GM21723 (cell line): ENCODE results near the gene MUC6.
A peak's percentile ranks its signal among the peaks of the same experiment; 100 is the strongest.

Experiments
- ATAC-seq: cut with Tn5 transposase; IDR thresholded peaks from one replicate; pipeline ENCODE4 v1.9.1; 2021; ENCODE audit warnings: mild to moderate bottlenecking, moderate library complexity; ENCODE audit not compliant: unreplicated experiment

MUC6 gene

DNA sequence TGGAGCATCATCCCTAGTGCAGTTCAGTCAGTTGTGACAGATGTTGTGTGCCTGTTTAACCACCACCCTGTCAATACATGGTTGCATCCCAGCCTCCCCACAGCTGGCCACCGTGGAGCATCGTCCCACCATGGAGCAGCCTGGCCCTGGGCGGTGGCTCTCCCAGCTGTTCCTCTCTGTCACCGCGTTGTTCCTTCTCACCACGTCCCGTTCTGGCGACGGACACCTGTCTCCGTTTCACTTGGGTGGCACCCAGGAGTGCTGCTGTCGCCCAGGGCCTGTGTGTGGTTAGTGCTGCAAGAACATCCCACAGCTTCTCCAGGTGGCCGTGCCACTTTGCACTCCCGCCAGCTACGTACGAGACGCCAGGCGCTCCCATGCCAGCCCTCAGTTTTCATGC, 26.5 kb downstream of the MUC6 start:
- ATAC-seq, result no peak

DNA sequence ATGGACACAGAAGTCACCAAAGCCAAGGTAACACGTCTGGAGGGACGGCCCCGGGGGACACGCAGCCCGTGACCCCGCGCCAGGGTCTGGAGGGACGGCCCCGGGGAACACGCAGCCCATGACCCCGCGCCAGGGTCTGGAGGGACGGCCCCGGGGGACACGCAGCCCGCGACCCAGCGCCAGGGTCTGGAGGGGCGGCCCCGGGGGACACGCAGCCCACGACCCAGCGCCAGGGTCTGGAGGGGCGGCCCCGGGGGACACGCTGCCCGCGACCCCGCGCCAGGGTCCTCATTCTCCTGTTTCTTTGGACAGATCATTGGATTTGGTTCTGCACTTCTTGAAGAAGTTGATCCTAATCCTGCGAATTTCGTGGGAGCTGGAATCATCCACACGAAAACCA, 27.1 kb downstream of the MUC6 start:
- no peak for ATAC-seq

DNA sequence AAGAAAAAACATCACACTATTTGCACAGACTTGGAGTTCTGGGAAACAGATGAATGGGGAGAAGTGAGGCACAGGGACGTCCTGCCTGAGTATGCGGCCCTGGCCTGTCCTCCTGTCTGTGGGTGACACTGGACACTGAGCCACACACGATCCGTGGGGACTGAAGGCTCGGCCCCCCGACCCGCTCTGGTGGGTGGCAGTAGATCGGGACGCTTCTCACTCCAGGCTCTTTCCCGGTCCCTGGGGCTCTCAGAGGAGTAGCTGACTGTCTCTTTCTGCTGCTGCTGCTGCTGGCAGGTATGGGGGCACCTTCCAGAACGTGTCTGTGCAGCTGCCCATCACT, 27.7 kb downstream of the MUC6 start:
- no peak for ATAC-seq

DNA sequence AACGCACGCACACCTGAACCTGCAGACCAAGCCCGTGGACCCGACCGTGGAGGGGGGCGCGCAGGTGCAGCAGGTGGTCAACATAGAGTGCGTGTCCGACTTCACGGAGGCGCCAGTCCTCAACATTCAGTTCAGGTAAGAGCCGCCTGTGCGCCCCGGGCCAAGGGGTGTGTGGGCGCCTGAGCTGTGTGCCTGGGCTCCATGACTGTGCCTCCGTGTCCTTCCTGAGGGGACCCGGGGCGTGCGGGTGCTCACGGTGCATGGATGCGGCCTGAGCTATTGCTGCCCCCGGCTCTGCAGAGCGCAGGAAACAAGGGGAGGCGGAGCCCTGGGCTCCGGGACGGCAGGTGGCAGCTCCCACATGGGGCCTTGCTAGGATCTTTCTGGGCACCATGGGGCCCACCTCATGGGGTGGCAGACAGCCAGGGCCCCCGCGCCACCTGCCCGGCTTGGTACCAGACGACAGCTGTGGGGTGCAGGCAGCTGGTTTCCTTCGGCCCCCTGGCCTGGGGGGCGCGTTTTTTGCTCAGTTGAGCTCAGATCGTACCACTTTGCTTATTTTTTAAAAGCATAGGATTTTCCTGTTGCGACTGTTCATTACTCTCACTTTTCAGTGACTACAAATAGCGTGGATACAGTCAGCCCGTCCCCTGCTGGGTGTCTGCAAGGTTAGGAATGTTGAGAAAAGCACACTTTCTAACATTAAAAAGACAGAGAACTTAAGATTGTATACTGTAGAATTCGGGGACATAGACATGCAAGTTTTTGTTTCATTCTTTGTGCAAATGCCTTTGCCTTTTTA, 28.3 kb downstream of the MUC6 start:
- no peak for ATAC-seq

DNA sequence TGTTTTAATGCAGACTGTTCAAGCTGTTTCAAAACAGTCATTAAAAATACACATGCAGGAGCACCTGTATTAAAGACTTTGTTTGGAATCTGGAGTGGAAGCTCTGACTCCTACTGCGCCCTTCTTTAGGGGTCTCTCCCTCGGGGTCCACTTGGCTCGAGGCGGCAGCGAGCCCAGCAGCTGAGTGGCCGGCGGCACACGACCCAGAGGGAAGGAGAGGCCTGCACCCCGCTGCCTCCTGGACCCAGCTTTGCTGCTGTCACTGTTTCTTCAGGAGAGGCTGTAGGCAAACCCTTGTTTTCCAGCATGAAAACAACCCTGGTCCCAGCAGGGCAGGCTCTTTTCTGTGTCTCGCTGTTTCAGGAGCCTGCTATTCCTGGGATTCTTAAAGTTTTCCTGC, 29.2 kb downstream of the MUC6 start:
- no peak for ATAC-seq

DNA sequence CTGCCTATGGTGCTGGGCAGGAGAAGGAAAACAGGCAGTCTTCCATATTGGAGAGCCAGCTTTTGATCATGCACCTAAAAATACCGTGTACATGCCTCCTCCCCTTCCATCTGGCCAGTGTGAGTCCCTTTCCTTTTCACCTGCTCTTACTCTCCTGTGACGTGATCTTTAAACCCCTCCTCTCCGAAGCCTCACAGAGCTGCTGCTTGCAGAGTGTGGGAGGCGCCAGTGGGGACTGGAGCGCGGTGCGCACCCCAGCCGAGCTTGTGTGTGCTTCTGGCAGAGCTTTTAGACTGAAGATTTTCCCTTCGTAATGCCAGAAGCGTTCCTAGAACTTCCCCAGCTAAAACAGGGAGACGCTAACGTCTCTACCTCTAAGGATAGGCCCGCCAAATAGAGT, 29.8 kb downstream of the MUC6 start:
- ATAC-seq, result no peak

DNA sequence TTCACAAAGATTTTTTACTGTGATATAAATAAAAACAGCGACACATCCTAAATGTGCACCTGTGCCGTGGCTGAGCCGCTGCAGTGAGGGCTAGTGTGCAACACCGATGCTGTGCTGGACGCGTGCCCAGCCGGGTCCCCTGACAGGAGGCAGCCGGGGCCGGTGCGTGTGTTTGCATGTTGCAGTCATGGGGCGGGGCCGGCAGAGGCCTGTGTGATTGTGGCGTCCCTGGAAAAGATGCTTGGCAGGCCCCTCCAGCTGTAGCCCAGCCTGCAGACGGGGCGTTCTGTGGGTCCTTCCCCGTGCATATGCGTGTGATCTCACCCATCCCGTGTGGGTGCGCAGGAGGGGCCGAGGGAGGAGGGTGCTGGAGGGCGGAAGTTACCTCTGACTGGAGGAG, 30.6 kb downstream of the MUC6 start:
- ATAC-seq, result no peak

DNA sequence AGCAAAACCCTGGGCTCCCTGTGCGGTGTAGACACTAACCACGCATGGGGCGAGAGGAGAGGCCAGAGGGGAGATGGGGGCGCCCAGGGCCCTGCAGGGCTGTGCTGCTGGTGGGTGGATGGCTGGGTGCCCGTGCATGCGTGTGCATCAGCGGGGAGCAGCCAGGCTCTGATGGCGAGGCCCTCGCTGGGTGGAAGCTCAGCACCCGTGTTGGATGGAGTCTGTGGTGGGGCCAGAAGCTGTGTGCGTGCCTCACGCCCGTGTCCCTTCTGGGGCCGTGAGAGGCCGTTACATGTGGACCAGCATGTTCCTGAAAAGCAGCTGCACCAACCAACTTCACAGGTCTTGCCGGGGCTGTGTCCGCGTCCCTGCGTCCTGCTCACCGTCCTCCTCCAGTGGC, 33.4 kb downstream of the MUC6 start:
- ATAC-seq, result no peak

DNA sequence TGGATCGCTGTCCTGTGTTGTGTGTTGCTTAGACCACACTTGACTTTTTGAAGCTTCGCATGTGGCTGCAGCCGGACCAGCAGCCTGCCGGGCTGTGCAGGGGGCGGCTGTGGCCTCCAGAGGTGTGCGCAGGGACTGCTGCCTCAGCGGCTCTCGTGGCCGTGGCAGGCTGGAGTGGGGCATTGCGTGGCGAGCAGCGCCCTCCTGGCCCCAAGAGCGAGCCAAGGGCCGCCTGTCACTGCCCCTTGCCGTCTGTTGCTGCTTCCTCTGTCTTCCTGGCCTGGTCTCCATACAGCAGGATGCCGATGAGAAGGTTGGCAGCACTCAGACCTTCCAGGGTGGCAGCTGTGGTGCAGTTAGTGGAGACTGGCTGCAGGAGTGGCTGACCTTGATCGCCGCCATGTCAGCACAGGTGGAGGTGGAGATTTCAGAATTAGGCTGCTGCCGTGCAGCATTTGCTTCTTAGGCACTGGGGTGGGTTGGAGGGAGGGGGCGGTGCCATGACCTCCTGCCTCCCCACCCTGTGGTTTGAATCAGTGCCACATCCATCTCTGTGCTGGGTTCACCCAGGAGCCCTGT, 34.0 kb downstream of the MUC6 start:
- ATAC-seq, result no peak

DNA sequence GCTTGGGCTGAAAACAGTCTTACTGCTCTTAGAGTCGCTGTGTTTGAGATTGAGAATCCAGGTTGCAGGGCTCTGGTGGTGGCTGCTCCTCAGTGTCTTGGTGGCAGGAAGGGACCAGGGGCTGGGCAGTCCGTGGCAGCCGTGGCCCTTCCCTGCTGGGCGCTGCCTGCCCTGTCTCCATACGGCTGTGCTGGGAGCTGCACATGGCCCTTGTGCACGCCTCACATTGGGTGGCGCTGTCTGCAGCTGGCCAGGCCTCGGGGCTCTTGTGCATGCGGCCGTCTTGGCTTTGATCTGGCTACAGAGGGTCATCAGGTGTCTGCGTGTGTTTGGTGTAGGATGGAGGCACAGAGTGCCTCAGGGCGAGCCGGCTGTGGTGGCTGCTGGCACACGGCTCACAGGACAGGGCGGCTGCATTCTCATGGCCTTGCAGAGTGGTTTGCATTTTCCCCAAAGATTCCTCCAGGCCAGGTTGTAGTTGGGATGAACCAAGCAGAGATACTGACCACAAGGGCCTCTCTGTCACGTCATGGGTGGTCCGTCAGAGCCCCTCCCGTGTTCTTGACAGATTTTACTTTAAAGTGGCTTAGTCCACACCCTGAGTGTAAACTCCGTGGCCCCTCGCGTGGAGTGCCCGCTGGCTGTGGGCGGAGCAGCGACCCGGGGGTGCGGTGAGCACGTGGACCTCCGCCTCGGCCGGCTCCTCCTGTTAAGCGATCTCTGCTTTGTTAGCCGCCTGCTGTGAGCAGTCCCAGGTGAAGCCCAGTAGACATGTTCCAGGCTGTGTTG, 34.7 kb downstream of the MUC6 start:
- ATAC-seq, result no peak

DNA sequence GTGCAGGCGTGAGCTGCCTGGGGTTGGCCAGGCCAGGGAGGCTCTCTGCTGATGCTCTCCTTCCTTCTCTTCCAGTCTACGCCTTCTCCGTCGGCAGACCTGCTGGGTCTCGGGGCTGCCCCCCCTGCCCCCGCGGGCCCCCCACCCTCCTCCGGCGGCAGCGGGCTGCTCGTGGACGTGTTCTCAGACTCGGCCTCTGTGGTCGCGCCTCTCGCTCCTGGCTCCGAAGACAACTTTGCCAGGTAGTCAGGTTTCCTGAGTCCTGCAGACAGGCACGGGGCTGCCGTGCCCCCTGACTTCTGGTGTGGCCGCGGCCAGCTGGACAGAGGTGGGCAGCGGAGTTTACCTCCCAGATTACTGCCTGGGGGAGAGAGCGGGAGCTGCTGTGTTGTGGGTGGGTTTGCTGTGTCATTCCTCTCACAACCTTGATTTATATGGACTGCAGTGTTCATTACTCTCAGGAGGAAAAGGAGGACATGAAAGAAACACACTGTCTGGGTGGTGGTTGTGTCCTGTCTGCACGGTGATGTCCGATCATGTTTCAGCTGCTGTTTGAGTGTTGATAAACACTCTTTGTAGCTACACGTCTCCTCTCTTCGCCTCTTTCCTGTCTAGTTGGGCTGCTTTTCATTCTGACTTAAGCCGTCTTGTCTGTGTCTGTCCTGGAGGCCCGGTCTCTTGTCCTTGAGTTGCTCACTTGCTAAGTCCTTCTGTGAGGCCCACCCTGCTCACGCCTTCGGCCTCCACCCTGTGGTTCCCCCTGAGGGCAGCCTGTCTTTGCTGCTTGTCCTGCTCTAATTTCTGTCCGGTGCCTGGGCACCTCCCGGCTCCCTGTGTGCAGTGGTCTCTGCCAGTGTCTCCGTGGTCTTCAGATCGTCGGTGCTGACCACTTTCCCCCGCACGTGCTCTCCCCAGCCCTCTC, 35.9 kb downstream of the MUC6 start:
- ATAC-seq, result no peak

DNA sequence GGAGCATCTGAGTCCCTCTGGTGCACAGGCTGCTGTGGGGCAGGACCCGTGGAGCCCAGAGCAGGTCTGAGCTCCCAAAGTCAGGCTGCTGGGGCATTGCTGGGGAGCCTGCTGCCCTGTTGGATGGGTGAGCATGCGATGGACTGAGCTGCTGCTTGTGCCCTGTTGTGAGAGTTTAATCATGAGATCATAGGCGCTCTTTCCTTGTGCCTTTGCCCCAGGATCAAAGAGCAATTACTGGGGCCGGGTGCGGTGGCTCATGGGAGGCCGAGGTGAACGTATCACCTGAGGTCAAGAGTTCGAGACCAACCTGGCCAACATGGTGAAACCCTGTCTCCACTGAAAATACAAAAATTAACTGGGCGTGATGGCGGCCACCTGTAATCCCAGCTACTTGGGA, 37.5 kb downstream of the MUC6 start:
- no peak for ATAC-seq

DNA sequence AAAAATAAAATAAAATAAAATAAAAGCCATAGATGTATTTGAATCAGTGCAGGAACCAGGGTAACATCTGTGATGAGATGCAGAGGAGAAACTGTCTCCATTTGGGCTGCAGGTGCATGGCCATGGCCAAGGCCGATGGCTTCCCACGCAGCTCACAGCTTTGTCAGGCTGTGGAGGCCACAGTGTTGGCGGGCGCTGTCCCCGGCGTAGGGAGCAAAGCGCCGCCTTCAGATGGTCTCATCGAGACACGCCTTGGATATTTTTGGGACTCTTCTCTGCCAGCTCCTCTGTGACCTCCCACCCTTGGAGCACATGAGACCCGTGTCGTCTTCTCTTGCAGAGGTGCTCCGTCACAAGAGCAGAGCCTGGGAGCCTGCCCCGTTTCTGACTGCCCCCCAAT, 38.6 kb downstream of the MUC6 start:
- no peak for ATAC-seq

DNA sequence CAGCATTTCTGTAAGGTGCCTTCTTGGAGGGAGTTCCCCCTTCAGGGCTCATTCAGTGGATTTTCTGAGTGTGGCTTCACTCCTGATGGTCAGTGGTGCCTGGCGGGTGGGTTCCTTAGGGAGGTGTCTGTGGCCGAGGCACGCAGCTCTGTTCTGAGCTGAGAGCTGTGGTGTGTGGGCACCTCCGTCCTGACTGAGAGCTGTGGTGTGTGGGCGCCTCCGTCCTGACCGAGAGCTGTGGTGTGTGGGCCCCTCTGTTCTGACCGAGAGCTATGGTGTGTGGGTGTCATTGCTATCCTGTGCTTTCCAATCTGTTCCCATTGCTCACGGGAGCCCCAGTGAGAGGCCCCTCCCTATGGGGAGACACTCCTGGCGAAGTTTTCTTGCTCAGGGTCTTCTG, 39.8 kb downstream of the MUC6 start:
- ATAC-seq, result no peak

DNA sequence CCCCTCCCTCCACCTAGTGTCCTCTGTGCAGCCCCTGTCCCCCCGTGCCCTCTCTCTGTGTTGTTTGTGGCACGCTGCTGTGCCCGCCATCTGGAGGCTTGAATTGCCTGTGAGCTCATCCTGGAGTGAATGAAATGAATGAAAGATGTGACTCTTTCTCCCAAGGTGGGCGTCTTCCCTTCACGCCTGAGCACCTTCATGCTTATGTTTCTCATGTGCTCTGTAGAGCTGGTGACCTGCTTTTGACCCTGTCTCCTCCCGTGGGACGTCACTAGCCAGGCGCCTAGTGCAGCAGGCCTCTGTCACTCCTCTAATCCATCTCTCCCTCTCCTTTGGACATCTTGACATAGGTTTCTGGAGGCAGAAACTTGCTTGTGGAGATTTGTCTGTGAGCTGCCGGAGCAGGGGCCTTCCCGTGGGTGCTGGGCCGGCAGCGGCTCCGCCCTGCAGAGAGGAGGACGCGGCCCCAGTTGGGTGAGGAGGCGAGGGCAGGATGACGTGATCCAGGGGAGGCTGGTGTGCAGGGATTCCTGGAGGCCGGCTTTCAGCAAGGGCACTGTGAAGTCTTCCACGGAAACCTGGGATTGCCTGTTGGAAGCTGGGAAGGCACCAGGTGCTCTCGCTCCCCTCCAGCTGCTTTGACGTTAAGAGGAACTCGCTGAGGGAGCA, 40.6 kb downstream of the MUC6 start:
- peak; percentile 69 for ATAC-seq

DNA sequence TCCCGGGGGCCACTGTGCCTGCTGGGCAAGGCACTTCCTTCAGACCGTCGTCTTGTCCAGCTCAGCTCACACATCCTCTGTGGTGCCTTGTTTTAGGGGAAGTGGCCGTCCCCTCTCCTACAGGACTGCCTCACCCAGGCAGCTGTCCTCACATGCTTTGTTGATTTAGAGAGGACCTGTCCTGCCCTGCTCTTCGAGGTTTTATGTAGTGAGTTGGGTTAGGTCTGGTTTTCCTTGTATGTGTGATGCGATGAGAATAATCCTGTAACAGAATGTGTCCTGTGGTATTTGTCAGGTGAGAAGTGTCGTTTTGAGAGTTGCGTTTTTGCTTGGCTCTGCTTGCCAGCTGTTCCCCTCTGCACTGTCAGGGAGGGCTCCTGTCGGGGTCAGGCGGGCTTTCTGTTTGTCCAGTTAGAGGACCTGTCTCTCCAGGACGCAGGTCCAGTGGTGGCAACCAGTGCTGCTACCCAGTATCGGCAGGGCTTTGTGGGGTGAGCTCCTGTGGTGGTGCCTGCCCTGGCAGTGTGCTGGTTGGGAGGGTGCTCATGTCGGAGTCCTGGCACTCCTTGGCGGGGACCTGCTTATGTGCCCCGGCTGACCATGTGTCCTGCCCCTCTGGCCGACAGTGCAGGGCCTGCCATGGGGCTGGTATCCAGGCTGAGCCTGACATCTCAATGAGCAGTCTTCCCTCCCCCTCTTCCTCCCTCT, 41.3 kb downstream of the MUC6 start:
- ATAC-seq, result no peak

DNA sequence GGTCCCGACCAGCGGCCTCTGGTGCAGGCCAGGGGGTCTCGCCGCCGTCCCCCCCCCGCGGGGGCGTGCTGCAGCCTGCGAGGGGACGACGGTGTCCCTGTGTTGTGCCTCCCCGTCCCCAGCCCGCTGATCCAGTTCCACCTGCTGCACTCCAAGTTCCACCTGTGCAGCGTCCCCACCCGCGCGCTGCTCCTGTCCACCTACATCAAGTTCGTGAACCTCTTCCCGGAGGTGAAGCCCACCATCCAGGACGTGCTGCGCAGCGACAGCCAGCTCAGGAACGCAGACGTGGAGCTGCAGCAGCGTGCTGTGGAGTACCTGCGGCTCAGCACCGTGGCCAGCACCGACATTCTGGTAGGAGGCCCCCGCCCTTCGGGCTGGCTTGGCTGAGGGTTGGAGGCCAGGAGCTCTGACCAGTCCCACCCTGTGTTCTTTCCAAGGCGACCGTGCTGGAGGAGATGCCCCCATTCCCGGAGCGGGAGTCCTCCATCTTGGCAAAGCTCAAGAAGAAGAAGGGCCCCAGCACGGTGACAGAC, 42.8 kb downstream of the MUC6 start:
- no peak for ATAC-seq

DNA sequence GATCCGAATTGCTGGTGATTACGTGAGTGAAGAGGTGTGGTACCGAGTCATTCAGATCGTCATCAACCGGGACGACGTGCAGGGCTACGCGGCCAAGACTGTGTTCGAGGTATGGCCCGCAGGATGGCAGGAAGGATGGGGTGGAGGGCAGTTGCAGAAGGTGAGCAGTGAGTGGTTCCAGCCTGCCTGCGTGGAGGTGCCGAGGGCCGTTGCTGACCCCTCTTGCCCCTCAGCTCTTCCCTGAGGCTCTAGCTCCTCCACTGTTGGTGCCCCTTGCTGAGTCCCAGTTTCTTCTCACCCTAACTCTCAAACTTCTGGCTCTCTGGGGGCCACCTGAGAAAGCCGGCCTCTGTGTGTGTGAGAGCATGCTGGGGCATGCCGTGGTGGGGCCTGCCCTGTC, 43.9 kb downstream of the MUC6 start:
- ATAC-seq, result no peak

DNA sequence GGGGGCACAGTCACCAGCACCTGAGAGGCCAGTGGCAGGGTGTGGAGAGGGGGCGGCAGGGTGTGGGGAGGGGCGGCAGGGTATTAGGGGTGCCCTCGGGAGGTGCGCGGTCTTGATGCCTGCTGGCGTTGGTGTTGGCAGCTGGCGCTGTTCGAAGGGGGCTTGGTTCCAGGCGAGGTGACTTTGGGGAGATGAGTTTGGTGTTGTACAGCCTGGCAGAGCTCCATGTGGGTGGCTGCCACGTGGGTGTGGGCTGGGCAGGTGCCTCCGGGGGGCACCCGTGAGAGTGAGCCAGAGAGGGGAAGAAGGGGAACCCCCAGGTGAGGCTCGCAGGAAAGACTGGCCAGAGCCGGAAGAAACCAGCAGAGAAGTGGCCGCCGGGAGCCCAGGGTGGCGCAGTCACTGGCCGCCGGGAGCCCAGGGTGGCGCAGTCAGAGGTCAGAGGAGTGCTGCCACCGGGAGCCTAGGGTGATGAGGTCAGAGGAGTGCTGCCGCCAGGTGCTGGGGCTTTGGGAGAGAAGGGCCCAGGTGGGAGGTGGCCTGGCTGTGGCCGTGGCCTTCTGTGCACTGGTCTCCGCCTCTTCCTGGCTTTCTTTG, 44.7 kb downstream of the MUC6 start:
- no peak for ATAC-seq
